ENCODE data around the gene ZBTB25.

DNA sequence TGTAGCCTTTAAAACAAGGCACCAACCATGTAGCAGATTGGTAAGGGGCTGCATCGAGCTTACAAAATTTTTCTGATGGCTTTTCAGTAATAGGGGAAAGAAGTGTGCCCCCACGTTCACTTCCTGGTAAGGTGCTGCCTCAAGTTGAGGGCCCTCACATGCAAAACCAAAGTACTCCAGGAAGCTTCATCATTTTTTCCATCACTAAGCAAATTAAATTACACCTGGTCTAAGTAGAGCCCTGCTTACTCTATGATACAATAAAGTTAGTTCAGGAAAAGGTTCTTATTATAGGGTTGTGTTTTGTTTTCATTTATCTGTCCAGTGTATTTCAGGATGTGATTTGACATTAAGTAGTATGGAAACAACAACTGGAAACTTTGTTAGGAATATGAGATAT lies 53.4 kb downstream of the ZBTB25 start:
- no peak for TF ChIP-seq SUZ12 (IDR thresholded peaks at IDR 0.05; ENCODE audit: extremely low read depth, insufficient read depth, insufficient read length)
- TF ChIP-seq YY1 (IDR thresholded peaks at IDR 0.05; ENCODE audit: insufficient read depth, insufficient read length), result no peak

All from NT2/D1 (cell line).